Natural killer cell (primary cell): ENCODE data around the gene ANGPTL5. TPM values are rescaled to one million over a fixed set of nuclear protein-coding genes. Genes with fewer than 3 reads are reported as not detected.
A peak's percentile ranks its signal among the peaks of the same experiment; 100 is the strongest.

ENCODE experiments used
- ATAC-seq, 3 donors: fragments of 150-1000 bp in 2 of 3; fragments of 200-7000 bp in 1 of 3; cut with Tn5 transposase; 1 replicate in 1 of 3; 2 replicates in 2 of 3; pipeline ENCODE4 v1.10.0; 2021; ENCODE audit warnings: mild to moderate bottlenecking in 2 of 3, moderate library complexity in 2 of 3
- DNase-seq, 2 donors: peaks; one replicate each; pipeline versions ENCODE4 v3.0.0 to v3.0.0-alpha.2; 2013 to 2021; ENCODE audit warnings: mixed read lengths in 1 of 2
- H3K27ac ChIP-seq: one replicate; pipeline ENCODE4 v1.5.1; 2013; ENCODE audit warnings: mild to moderate bottlenecking, low read length
- H3K27me3 ChIP-seq: one replicate; pipeline ENCODE4 v1.6.1; 2013; ENCODE audit warnings: low read length; ENCODE audit not compliant: control insufficient read depth, insufficient read depth
- H3K36me3 ChIP-seq: one replicate; pipeline ENCODE4 v1.6.1; 2013; ENCODE audit warnings: low read length; ENCODE audit not compliant: control insufficient read depth, insufficient read depth
- H3K4me1 ChIP-seq: one replicate; pipeline ENCODE4 v1.6.1; 2013; ENCODE audit warnings: low read length; ENCODE audit not compliant: control insufficient read depth, insufficient read depth
- H3K4me3 ChIP-seq: one replicate; pipeline ENCODE4 v1.5.1; 2013; ENCODE audit warnings: low read length
- H3K9me3 ChIP-seq: one replicate; pipeline ENCODE4 v1.6.1; 2013; ENCODE audit warnings: low read length; ENCODE audit not compliant: control insufficient read depth, insufficient read depth
- H3K27ac Mint-ChIP-seq, 2 donors: one replicate each; pipeline ENCODE4 v1.8.0; 2022; ENCODE audit warnings: mild to moderate bottlenecking in 2 of 2, mixed read lengths in 2 of 2, moderate library complexity in 1 of 2
- H3K27me3 Mint-ChIP-seq, 2 donors: one replicate each; pipeline ENCODE4 v1.8.0; 2022; ENCODE audit warnings: low read depth in 2 of 2, mixed read lengths in 2 of 2
- H3K36me3 Mint-ChIP-seq: one replicate; pipeline ENCODE4 v1.8.0; 2022; ENCODE audit warnings: mixed read lengths
- H3K4me1 Mint-ChIP-seq, 2 donors: one replicate each; pipeline ENCODE4 v1.8.0; 2022; ENCODE audit warnings: mixed read lengths in 2 of 2
- H3K4me3 Mint-ChIP-seq: one replicate; pipeline ENCODE4 v1.8.0; 2022; ENCODE audit warnings: mild to moderate bottlenecking, moderate library complexity, mixed read lengths
- H3K9me3 Mint-ChIP-seq, 2 donors: one replicate each; pipeline ENCODE4 v1.8.0; 2022; ENCODE audit warnings: mixed read lengths in 2 of 2
- WGBS: methylation state at CpG from one replicate; pipeline ENCODE4 v1.1.7; 2013; ENCODE audit warnings: missing lambda C conversion rate; ENCODE audit not compliant: insufficient coverage; 5-methylcytosine and 5-hydroxymethylcytosine counted together
- intact Hi-C: fragments of 100-400 bp; cut with micrococcal nuclease; formaldehyde crosslinking; loops from one replicate; pipeline ENCODE4 v1.14.2; 2022
- total RNA-seq, 4 donors: library from RNA; stranded (reverse); fragments of 120-200 nt in 1 of 4; gene quantifications; one replicate each; pipeline versions ENCODE4 v1.2.3 to v1.2.4, GENCODE V29; 2013 to 2022
- TF ChIP-seq, protein P1 (sequence below): fragments of 200-600 bp; IDR thresholded peaks from one replicate; pipeline ENCODE4 v1.8.0; 2022; ENCODE audit warnings: antibody characterized with exemption

ANGPTL5 gene
- total RNA-seq, 3 donors from 2014 or later (not counting 1 experiment from before 2014, with no cell fraction given), result not detected

DNA sequence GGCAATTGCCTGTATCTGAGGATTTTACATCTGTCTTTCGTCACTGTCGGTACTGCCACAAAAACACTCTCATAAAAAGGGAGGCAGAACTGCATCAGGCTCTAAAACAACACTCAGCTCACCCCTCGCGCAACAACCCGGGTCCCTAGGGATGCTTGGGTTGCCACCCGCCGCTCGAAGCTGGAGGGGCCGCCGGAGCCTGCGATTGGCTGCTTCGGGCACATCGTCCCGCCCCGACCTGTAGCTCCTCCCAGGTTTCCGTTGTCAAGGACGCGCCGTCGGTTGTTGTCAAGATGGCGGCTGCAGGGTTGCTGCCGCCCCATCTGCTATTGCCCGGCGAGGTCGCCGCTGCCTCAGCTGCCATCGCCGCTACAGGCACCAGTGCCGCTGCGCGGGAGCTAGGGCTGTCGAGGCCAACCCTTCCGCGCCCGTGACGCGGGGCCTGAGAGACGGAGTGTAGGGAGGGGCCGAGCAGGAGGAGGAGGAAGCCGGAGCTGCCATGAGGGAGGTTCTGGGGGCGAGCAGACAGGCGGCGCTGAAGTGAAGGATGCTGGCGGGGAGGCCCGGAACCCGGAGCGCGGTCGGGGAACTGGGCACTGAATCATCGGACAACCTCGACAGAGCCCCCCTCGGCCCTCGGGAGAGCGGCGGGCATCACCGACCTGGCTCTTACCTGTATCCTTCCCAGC, 1.4 kb downstream of the ANGPTL5 start, which contains the start of gene CEP126:
CEP126 (plus strand) TSS at position 273 of the 689 bp plus-strand sequence; CDS start at position 548, 275 bp downstream.
- Mint-ChIP-seq H3K4me3 (peak within 1 kb of the TSS; percentile 95), H3K4me1 (peaks cover 43 to 46% of the 10 kb centered on the region in 2 donors), H3K9me3 (no peaks in the 10 kb centered on the region), H3K36me3 (no peaks in the 10 kb centered on the region), H3K27me3 (no peaks in the 10 kb centered on the region), H3K27ac (peak within 1 kb of the TSS; percentile 95 to 97)
- Histone ChIP-seq H3K4me3 (peak within 1 kb of the TSS; percentile 61), H3K4me1 (peaks cover 11% of the 10 kb centered on the region), H3K27me3 (no peaks in the 10 kb centered on the region), H3K9me3 (no peaks in the 10 kb centered on the region), H3K36me3 (no peaks in the 10 kb centered on the region), H3K27ac (peak within 1 kb of the TSS; percentile 95)
- intact Hi-C loops, result no loop called here
- TF ChIP-seq, protein P1, sequence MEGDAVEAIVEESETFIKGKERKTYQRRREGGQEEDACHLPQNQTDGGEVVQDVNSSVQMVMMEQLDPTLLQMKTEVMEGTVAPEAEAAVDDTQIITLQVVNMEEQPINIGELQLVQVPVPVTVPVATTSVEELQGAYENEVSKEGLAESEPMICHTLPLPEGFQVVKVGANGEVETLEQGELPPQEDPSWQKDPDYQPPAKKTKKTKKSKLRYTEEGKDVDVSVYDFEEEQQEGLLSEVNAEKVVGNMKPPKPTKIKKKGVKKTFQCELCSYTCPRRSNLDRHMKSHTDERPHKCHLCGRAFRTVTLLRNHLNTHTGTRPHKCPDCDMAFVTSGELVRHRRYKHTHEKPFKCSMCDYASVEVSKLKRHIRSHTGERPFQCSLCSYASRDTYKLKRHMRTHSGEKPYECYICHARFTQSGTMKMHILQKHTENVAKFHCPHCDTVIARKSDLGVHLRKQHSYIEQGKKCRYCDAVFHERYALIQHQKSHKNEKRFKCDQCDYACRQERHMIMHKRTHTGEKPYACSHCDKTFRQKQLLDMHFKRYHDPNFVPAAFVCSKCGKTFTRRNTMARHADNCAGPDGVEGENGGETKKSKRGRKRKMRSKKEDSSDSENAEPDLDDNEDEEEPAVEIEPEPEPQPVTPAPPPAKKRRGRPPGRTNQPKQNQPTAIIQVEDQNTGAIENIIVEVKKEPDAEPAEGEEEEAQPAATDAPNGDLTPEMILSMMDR, result peak; percentile 50
- under 1% methylated on average over 56 of the region's 56 CpGs for WGBS
- ATAC-seq (peak; percentile 85 to 95 (median 88)), DNase-seq (peak; percentile 95 to 96)

DNA sequence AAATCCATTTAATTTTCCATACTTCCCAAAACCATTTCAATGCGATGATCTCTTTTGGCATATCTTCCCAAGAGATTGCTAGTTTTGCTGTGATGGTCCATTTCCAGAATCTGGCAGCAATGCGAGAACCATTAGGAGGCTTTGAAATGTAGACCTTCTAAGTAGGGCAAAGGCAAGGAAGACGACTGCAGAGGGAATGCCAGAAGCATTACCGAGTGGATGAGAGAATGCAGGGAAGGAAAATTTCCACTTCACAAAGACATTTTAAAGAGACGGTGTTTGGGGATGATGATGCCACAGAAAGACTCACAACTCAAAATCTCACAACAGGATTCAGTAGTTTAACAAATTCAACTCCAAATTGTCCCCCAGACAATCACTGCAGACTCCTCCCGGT, 2.0 kb downstream of the ANGPTL5 start:
- H3K9me3 ChIP-seq, result no peaks in the 10 kb centered on the region
- WGBS, result 23% methylated on average over 4 of the region's 6 CpGs
- no peaks in the 10 kb centered on the region for H3K36me3 ChIP-seq
- H3K27ac ChIP-seq, result peak overlapping the region; percentile 95
- intact Hi-C loops, result no loop called here
- Mint-ChIP-seq H3K9me3 (no peaks in the 10 kb centered on the region), H3K27me3 (no peaks in the 10 kb centered on the region), H3K4me1 (peaks cover 39 to 42% of the 10 kb centered on the region in 2 donors), H3K36me3 (no peaks in the 10 kb centered on the region), H3K4me3 (peak overlapping the region; percentile 95), H3K27ac (peak overlapping the region; percentile 95 to 97)
- peaks cover 11% of the 10 kb centered on the region for H3K4me1 ChIP-seq
- peak overlapping the region; percentile 61 for H3K4me3 ChIP-seq
- DNase-seq (no peak), ATAC-seq (no peak)
- TF ChIP-seq, protein P1, result no peak
- no peaks in the 10 kb centered on the region for H3K27me3 ChIP-seq

DNA sequence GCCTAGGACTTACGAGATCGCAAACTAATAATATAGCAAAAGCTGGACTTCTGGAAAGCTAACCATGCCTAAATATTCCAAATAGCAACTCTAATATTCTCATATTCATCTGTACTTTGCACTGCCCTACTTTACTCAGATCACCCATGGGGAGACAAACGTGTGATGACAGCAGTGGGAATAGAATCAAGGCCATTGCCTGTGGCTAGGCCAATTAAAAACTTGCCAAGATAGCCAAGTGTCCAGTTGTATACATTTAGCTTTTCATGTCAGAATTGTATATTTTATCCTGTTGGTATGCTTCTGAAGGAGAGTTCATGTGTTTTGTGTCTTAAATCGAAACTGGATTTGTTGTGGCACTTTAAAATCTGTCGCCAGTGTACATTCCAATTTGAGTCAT, 2.7 kb downstream of the ANGPTL5 start:
- H3K27ac Mint-ChIP-seq, result no peak overlapping the region
- H3K9me3 ChIP-seq, result no peaks in the 10 kb centered on the region
- no peak overlapping the region for H3K27ac ChIP-seq
- H3K27me3 Mint-ChIP-seq, result peaks cover 0 to 3% of the 10 kb centered on the region in 2 donors
- H3K36me3 Mint-ChIP-seq, result no peaks in the 10 kb centered on the region
- H3K36me3 ChIP-seq, result no peaks in the 10 kb centered on the region
- H3K4me1 Mint-ChIP-seq, result peaks cover 33 to 36% of the 10 kb centered on the region in 2 donors
- H3K4me3 Mint-ChIP-seq, result peak overlapping the region; percentile 95
- peaks cover 11% of the 10 kb centered on the region for H3K4me1 ChIP-seq
- 94% methylated on average over 5 of the region's 5 CpGs for WGBS
- DNase-seq (no peak), ATAC-seq (no peak)
- no peak overlapping the region for H3K4me3 ChIP-seq
- H3K9me3 Mint-ChIP-seq, result no peaks in the 10 kb centered on the region
- TF ChIP-seq, protein P1, result no peak
- H3K27me3 ChIP-seq, result no peaks in the 10 kb centered on the region
- intact Hi-C loops, result no loop called here
